ENCODE measurements around the gene CRACR2B. TPM values are rescaled to one million over a fixed set of nuclear protein-coding genes. Genes with fewer than 3 reads are reported as not detected.

The CRACR2B gene
- total RNA-seq, 3 donors from 2014 or later = 14.7 to 152 (median 86.2) TPM

GRCh38 chr11:792873-793272 is 34.8 kb upstream of the CRACR2B start:
- H3K36me3 ChIP-seq = no peaks in the 10 kb centered on the region
- intact Hi-C loops (cut with DNase I; ENCODE audit: low total_unique reads) = no loop called here
- TF ChIP-seq POLR2A (IDR thresholded peaks at IDR 0.05) (no peak), POLR2AphosphoS5 (IDR thresholded peaks at IDR 0.05) (no peak), CTCF (IDR thresholded peaks at IDR 0.05) (no peak)
- H3K4me1 ChIP-seq = peaks cover 10 to 14% of the 10 kb centered on the region in 2 donors
- peaks cover 0 to 11% of the 10 kb centered on the region in 2 donors for H3K27me3 ChIP-seq
- H3K4me3 ChIP-seq = no peak overlapping the region
- H3K27ac ChIP-seq = no peak overlapping the region
- H3K9me3 ChIP-seq = no peaks in the 10 kb centered on the region
- no peak for DNase-seq (ENCODE audit: low spot score in 2 of 2)

- no peak for TF ChIP-seq POLR2A (IDR thresholded peaks at IDR 0.05)
- TF ChIP-seq POLR2AphosphoS5 (IDR thresholded peaks at IDR 0.05) = no peak
- no peak for TF ChIP-seq CTCF (IDR thresholded peaks at IDR 0.05)
- no peak overlapping the region for H3K4me3 ChIP-seq
- no peak for DNase-seq (ENCODE audit: low spot score in 2 of 2)
- H3K27ac ChIP-seq = no peak overlapping the region
- H3K36me3 ChIP-seq = no peaks in the 10 kb centered on the region
- H3K27me3 ChIP-seq = peaks cover 0 to 11% of the 10 kb centered on the region in 2 donors
- intact Hi-C loops (cut with DNase I; ENCODE audit: low total_unique reads) = no loop called here
- no peaks in the 10 kb centered on the region for H3K9me3 ChIP-seq
- peaks cover 10 to 14% of the 10 kb centered on the region in 2 donors for H3K4me1 ChIP-seq
Observed at GRCh38 chr11:793556-793955, 34.2 kb upstream of the CRACR2B start.

GRCh38 chr11:794013-794765 is 33.5 kb upstream of the CRACR2B start:
- intact Hi-C loops (cut with DNase I; ENCODE audit: low total_unique reads) = no loop called here
- H3K4me3 ChIP-seq = no peak overlapping the region
- H3K9me3 ChIP-seq = no peaks in the 10 kb centered on the region
- DNase-seq (ENCODE audit: low spot score in 2 of 2) = no peak
- no peak overlapping the region for H3K27ac ChIP-seq
- H3K4me1 ChIP-seq = peaks cover 10 to 14% of the 10 kb centered on the region in 2 donors
- TF ChIP-seq POLR2A (IDR thresholded peaks at IDR 0.05) (no peak), POLR2AphosphoS5 (IDR thresholded peaks at IDR 0.05) (no peak), CTCF (IDR thresholded peaks at IDR 0.05) (no peak)
- H3K36me3 ChIP-seq = no peaks in the 10 kb centered on the region
- peaks cover 0 to 8% of the 10 kb centered on the region in 2 donors for H3K27me3 ChIP-seq

GRCh38 chr11:794766-795633 is 32.7 kb upstream of the CRACR2B start:
- H3K9me3 ChIP-seq = no peaks in the 10 kb centered on the region
- H3K27ac ChIP-seq = peak overlapping the region; percentile 86 to 87
- intact Hi-C loops (cut with DNase I; ENCODE audit: low total_unique reads) = no loop called here
- peaks cover 0 to under 1% of the 10 kb centered on the region in 2 donors for H3K27me3 ChIP-seq
- H3K4me1 ChIP-seq = peaks cover 10 to 14% of the 10 kb centered on the region in 2 donors
- TF ChIP-seq POLR2AphosphoS5 (IDR thresholded peaks at IDR 0.05) = no peak
- DNase-seq (ENCODE audit: low spot score in 2 of 2) = no peak
- H3K36me3 ChIP-seq = no peaks in the 10 kb centered on the region
- peak overlapping the region; percentile 62 to 82 (median 79) for H3K4me3 ChIP-seq

- DNase-seq (ENCODE audit: low spot score in 2 of 2) = peak in 1 of 2 donors; percentile 61
- H3K27ac ChIP-seq = peak overlapping the region; percentile 86 to 87
- TF ChIP-seq POLR2A (IDR thresholded peaks at IDR 0.05) (no peak), CTCF (IDR thresholded peaks at IDR 0.05) (no peak), POLR2AphosphoS5 (IDR thresholded peaks at IDR 0.05) (no peak)
- no peaks in the 10 kb centered on the region for H3K9me3 ChIP-seq
- H3K27me3 ChIP-seq = no peaks in the 10 kb centered on the region
- H3K4me1 ChIP-seq = peaks cover 10 to 14% of the 10 kb centered on the region in 2 donors
- peak overlapping the region; percentile 62 to 82 (median 79) for H3K4me3 ChIP-seq
- no peaks in the 10 kb centered on the region for H3K36me3 ChIP-seq
- intact Hi-C loops (cut with DNase I; ENCODE audit: low total_unique reads) = no loop called here
Observed at GRCh38 chr11:795634-796564, 31.8 kb upstream of the CRACR2B start.
